ENCODE data around the gene SLC25A41.
"Not testable (repeated sequence)": the region's sequence is repeated elsewhere in the genome, so short reads cannot be mapped to it uniquely, and the experiment has no call there.

SLC25A41 gene

GRCh38 chr19:6402837-6403608 is 30.5 kb downstream of the SLC25A41 start:
- no peak for DNase-seq

GRCh38 chr19:6402058-6402457 is 31.5 kb downstream of the SLC25A41 start:
- no peak for DNase-seq

- DNase-seq, result not testable (repeated sequence)
Measured at GRCh38 chr19:6400062-6400944, 33.3 kb downstream of the SLC25A41 start.

GRCh38 chr19:6396305-6396704 is 37.3 kb downstream of the SLC25A41 start:
- DNase-seq, result no peak

- no peak for DNase-seq
Measured at GRCh38 chr19:6394831-6395230, 38.7 kb downstream of the SLC25A41 start.

GRCh38 chr19:6393983-6394412 is 39.6 kb downstream of the SLC25A41 start:
- no peak for DNase-seq

GRCh38 chr19:6393074-6393982 is 40.2 kb downstream of the SLC25A41 start, which contains the start of gene GTF2F1:
Gene GTF2F1 (minus strand): TSS chr19:6393164. CDS start chr19:6392995, 169 bp downstream.
- DNase-seq, result no peak

GRCh38 chr19:6392221-6393073 is 41.1 kb downstream of the SLC25A41 start:
- no peak for DNase-seq

- DNase-seq, result no peak
Measured at GRCh38 chr19:6387372-6387771, 46.2 kb downstream of the SLC25A41 start.

- no peak for DNase-seq
Measured at GRCh38 chr19:6384381-6384780, 49.2 kb downstream of the SLC25A41 start.

- no peak for DNase-seq
Measured at GRCh38 chr19:6383188-6383587, 50.4 kb downstream of the SLC25A41 start.

- no peak for DNase-seq
Measured at GRCh38 chr19:6381030-6381750, 52.4 kb downstream of the SLC25A41 start.

- DNase-seq, result no peak
Measured at GRCh38 chr19:6379744-6380143, 53.8 kb downstream of the SLC25A41 start.

GRCh38 chr19:6378486-6378885 is 55.1 kb downstream of the SLC25A41 start:
- no peak for DNase-seq

- DNase-seq, result no peak
Measured at GRCh38 chr19:6378041-6378440, 55.5 kb downstream of the SLC25A41 start.

GRCh38 chr19:6376512-6377190 is 56.9 kb downstream of the SLC25A41 start:
- no peak for DNase-seq
